ENCODE data around the gene FAR2.
"Not testable (repeated sequence)": the region's sequence is repeated elsewhere in the genome, so short reads cannot be mapped to it uniquely, and the experiment has no call there.

Gene FAR2

GRCh38 chr12:29152981-29153630 lies 4.0 kb downstream of the FAR2 start:
- DNase-seq: no peak

- peak in 1 of 3 donors; percentile 18 for DNase-seq
These were observed 6.0 kb downstream of the FAR2 start for GRCh38 chr12:29155079-29155478.

DNA sequence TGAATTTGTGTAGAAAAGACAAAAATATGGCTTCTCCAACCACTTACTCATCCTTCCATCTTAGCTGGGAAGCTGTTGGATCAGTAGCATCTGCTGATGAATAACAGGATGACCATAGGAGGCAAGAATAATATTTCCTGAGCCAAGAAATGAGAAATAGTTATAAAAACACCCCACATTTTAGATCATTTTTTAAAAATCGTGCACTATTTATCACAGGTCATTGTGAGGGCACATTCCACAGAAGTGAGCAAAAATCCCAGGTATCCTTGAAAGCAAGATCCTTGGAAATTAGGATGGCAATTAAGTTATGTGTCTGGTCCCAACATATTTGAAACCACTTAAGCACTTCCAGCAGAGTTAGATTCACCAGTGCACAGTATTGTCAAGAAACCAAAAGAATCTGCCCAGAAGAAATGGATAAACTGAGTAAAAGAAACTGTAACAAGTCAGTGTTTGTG lies 8.4 kb downstream of the FAR2 start:
- peak in 1 of 3 donors; percentile 26 for DNase-seq

DNA sequence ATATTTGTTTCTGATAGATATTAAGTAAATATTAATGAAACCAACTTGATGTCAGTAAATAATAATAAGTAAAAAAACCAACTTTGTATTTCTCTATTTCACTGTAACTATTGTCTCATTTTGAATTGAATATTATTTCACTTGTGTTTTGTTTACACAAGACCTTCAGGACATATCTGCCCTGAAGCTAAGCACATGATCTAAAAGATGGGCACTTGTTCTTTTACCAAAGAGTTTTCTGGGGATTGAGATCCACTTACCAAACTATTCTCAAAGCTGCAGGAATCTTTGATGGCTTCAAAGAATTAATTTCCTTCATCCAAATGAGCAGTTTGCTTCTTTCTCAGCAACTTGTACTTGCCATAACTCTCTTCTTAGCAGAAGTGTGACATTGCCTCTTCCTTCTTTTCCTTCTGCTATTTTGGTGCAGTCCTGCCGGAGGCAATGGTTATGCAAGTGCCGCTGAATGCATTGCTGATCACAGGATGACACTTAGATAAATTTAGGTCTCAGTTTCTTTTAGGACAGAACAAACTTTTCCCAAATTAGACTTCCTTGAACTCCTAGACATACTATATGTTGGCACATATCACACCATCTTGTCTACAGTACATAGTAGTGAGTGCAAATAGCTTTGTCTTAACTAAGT lies 9.2 kb downstream of the FAR2 start:
- peak; percentile 76 to 85 (median 82) for DNase-seq

DNA sequence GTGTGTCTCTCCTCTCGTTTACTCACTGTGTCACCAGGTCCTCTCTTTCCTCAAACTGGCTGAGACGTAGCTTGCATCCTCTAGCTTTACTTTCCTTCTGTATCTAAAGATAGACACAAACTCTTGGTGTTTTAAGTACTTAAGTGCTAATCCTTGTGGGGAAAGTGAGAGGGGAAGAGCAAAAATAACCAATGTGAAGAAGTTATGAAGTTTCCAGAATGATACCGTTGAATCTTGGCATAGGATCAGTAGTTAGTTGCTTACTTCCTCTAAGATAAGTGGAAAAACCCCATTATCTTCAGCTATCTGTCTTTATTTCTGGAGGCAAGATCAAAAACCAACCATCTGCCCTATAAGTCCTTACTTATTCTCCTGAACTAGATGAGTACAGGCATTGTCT lies 10.6 kb downstream of the FAR2 start:
- peak; percentile 55 to 76 (median 66) for DNase-seq

DNA sequence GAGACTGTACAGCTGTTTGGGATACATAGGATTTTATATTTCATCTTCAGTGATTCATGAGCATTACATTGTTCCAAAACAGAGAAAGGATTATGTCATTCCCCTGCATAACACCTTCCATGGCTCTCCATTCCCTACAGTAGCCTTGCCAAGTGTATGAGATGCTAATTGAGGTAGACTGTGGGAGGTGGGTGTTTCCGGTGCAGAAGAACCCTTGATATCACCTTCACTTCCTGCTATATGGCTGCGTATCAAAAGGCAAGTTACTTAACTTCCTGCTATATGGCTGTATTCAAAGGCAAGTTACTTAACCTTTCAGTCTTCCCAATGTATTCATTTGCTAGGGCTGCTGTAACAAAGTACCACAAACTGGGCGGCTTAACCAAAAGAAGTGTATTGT lies 11.2 kb downstream of the FAR2 start:
- DNase-seq: peak in 2 of 3 donors; percentile 26 to 37

DNA sequence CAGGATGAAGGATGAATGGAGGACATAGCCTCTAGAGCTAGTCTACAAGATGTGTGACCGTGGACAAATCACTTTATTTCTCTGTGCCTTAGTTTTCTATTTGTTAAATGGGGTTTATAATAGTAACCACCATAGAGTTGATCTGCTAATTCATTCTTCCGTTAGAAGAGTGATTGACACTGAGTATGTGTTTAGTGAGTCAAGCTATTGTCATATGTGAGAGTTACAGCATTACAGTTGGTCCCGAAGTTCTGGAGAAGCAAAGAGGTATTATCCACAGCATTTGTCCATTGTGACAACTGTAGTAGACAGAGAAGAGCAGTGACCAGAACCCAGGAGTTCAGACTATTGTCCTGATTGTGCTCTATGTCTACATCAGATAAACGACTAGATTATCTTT lies 14.1 kb downstream of the FAR2 start:
- DNase-seq: peak in 1 of 3 donors; percentile 19

- peak; percentile 64 to 90 (median 88) for DNase-seq
These were observed 15.7 kb downstream of the FAR2 start for GRCh38 chr12:29164477-29165393.

GRCh38 chr12:29167445-29167844 lies 18.4 kb downstream of the FAR2 start:
- peak in 2 of 3 donors; percentile 22 to 39 for DNase-seq

DNA sequence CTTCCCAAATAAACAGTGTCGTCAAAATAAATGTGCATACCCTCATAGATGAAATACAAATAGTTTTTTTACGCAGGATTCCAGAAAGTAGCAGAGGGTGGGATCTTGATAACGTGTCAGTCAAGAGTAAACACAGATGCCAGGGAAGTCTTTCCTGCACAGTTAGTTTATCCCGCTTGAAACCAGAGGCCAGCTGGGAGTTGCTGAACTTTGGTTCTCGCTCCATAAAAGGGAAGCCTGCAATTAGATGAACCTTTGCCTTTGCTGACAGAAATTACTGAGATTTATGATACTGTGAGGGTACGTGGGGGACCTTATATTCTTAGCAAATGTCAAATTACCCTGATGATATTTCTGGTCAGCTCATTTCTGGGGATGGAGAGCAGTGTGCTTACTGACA lies 18.9 kb downstream of the FAR2 start:
- DNase-seq: no peak

GRCh38 chr12:29169978-29170377 lies 20.9 kb downstream of the FAR2 start:
- DNase-seq: peak in 2 of 3 donors; percentile 39 to 44

DNA sequence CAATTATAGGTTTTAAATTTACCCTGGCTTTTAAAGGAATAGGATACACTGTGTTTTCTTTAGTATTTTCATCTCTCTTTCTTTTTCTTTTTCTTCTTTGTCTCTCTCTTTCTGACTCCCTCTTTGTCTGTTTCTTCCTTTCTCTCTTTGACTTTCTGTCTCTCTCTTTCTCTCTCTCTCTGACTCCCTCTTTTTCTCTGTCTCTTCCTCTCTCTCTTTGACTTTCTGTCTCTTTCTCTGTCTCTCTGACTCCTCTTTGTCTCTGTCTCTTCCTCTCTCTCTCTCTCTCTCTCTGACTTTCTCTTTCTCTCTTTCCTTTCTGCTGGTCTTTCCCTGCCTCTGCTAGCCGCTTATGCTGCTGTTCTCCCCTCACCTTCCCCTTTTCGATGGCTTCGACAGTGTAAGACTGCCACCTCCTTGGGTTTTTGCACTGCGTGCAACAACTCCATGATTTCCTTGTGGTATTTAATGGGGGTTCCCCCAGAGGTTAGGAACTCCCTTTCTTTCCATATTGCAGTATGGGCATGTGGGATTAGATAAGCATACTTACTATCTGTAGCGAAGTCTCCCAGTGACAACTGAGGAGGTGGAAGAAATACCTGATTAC lies 21.5 kb downstream of the FAR2 start:
- DNase-seq: peak; percentile 86 to 92 (median 86)

GRCh38 chr12:29171421-29172258 lies 22.6 kb downstream of the FAR2 start:
- DNase-seq: no peak

DNA sequence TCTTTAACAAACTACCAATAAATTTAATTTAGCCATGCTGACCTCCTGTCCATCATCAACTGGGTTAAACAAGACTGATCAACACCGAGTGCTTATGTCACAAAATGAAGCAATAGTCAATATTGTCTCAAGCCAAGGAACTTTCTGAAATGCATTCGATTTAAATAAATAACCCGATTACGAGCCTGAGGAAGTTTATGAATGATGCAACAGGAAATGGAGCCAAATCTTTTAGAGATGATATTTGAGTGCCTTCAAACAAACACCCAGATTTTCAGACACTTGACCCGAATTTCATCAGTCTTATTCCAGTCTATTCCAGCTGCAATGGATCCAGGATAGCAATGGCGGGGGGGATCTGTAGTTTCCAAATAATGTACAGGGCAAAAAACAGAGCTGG lies 27.9 kb downstream of the FAR2 start:
- peak; percentile 56 to 80 (median 75) for DNase-seq

DNA sequence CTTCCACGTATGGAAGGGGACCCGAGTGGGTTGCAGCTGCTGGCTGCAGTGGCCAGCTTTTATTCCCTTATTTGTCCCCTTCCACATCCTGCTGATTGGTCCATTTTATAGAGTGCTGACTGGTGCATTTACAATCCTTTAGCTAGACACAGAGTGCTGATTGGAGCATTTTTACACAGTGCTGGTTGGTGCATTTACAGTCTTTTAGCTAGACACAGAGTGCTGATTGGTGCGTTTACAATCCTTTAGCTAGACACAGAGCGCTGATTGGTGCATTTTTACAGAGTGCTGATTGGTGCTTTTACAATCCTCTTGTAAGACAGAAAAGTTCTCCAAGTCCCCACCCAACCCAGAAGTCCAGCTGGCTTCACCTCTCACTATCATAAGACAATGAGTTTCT lies 33.2 kb downstream of the FAR2 start:
- DNase-seq: not testable (repeated sequence)

- peak in 1 of 3 donors; percentile 21 for DNase-seq
These were observed 38.7 kb downstream of the FAR2 start for GRCh38 chr12:29187756-29188155.

DNA sequence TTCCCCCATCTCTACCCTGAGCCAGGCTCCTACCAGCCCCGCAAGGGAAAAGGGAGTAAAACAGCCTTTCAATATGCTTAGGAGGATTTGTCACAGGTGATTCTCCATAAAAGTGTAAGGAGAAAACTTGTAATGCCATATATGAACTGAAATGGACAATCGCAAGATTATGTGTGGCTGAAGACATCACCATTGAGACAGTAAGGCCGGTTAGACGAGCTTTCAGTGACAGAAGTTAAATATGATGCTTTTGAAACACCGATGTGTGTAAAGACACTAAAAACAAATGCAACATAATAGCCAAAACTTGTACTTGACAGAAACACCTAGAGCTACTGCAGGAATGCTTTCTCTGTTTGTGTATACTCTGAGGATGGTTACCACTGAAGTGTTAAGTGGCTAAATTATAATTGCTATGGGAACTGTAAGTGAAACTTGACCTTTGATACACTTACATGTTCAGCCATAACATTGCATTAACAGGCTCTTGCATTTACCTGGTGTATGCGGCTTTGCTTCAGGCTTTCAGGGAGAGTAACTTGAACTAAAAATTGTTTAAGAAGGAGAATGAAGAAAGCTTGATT lies 42.3 kb downstream of the FAR2 start:
- DNase-seq: no peak

DNA sequence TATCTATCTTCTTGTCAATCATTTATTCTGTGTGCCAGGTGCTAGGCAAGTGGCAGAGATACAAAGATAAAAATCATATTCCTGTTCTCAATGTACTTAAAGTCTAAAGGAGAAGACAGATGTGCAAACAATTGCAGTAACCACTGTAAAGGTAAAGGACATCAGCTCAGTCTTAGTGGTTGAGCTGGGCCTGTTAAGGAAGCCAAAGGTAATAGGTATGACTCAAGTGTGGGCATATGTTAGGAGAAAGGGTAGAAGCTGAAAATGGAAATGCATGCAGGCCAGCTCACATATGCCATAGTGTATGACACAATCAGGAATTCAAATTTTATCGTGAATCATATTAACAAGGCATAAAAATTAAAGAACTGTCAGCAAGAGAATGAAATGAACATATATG lies 49.8 kb downstream of the FAR2 start:
- DNase-seq: no peak

- DNase-seq: no peak
These were observed 51.5 kb downstream of the FAR2 start for GRCh38 chr12:29200586-29200985.

DNA sequence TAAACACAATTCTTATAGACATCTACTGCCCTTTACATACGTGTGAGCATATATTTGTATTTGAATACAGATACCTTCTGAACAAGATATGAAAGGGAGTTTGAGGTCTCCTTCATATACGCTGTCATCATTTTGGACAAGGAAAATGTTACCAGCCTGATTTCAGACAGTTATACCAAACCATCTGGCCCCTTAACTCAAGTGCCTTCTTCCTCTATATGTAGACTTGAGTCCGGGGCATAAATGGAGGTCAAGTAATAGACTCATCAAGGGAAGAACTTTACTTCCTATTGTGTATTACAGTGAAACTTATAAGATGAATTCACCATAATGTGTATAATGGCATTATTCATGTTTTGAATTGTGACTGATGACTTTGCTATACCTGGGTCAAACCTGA lies 52.2 kb downstream of the FAR2 start:
- DNase-seq: no peak

DNA sequence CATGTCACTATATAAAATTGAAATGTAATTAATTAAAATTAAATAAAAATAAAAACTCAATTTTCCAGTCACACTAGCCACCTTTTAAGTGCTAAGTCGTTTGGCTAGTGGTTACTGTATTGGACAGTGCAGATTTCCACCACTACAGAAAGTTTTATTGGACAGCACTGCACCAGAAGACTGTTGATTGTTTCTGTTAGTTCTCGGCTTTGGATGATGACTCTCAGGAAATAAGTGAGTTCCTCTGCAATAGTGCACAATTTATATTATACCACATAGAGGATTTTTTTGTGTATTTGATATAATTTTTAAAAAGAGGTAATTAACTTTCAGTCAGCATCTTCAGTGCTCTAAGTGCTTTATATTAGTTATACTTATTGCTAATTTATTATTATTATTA lies 52.7 kb downstream of the FAR2 start:
- no peak for DNase-seq

DNA sequence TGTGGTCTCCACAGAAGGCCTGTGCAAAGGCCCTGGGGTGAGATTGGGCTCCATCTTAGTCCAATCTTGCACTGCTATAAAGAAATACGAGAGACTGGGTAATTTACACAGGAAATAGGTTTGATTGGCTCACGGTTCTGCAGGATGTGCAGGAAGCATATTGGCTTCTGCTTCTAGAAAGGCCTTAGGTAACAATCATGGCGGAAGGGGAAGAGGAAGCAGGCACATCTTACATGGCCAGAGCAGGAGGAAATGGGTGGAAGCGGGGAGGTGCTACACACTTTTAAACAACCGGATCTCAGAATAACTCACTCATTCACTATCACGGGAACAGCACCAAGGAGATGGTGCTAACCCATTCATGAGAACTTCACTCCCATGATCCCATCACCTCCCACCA lies 55.4 kb downstream of the FAR2 start:
- no peak for DNase-seq
